ENCODE measurements around the gene SKAP2.

Gene SKAP2

DNA sequence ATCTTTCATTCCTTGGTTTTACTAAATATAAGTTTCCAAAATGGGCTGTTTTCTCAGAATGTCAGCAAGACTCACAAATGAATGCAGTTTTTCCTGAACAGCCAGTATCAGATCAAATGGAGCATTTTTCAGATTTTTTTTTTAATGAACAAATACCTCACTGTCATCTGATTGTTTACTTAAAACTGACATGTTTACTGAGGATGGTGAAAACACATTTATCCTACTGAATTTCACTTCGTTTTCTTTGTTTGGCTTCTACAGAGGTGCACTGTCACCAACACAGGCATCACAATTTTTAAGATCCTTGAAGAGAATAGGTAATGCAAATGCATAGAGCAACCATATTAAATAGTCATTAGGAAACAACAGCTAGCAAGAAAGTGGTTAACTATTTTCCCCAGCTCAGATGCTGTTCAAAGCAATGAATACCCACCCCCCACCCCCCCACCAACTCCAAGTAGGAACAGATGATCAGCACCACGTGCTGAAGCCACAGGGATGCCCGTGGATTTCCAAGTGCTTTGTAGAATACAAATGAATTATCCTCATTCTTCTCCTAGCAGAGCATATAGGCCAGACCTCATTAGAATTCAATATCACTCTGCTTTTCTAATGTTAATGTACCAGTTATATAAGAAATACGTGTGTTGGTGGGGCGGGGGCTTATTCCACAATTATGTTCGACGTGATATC lies 205.9 kb downstream of the SKAP2 start:
- TF ChIP-seq, protein P1, sequence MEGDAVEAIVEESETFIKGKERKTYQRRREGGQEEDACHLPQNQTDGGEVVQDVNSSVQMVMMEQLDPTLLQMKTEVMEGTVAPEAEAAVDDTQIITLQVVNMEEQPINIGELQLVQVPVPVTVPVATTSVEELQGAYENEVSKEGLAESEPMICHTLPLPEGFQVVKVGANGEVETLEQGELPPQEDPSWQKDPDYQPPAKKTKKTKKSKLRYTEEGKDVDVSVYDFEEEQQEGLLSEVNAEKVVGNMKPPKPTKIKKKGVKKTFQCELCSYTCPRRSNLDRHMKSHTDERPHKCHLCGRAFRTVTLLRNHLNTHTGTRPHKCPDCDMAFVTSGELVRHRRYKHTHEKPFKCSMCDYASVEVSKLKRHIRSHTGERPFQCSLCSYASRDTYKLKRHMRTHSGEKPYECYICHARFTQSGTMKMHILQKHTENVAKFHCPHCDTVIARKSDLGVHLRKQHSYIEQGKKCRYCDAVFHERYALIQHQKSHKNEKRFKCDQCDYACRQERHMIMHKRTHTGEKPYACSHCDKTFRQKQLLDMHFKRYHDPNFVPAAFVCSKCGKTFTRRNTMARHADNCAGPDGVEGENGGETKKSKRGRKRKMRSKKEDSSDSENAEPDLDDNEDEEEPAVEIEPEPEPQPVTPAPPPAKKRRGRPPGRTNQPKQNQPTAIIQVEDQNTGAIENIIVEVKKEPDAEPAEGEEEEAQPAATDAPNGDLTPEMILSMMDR (IDR thresholded peaks at IDR 0.05; ENCODE audit: extremely low read depth, missing control alignments): no peak
- no peak for DNase-seq (ENCODE audit: low spot score)

DNA sequence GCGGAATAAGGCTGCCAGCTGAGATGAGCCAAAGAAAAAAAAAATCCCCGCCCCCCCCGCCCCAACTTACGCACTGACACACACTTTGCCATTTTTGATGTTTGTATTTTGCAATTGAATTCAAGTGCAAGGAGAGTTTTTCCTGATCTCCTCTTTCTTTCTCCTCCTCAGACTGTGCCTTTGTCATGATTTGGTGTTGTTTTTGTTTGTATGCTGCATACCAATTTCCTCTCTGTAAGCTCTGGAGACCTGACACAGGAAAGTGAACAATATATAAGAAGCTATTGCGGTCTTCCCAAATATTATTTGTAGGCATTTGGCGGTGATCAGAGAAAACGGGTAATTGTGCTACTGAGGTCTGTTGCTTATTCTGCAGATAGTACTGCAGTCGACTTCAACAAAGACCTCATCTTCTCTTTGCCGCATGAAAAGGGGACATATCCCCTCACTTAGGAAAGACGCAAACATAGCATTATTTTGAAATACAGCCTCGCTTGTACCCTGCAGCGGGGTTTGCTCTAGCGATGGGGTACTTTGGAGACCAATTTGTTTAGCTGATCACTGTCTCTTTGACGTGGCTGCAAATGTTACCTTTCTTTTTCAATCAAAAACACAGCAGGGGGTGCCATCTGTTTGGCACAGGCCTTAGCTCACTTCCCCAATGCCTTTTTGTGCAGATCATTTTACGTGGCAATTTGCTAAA lies 206.6 kb downstream of the SKAP2 start:
- TF ChIP-seq, protein P1 (IDR thresholded peaks at IDR 0.05; ENCODE audit: extremely low read depth, missing control alignments): no peak

DNA sequence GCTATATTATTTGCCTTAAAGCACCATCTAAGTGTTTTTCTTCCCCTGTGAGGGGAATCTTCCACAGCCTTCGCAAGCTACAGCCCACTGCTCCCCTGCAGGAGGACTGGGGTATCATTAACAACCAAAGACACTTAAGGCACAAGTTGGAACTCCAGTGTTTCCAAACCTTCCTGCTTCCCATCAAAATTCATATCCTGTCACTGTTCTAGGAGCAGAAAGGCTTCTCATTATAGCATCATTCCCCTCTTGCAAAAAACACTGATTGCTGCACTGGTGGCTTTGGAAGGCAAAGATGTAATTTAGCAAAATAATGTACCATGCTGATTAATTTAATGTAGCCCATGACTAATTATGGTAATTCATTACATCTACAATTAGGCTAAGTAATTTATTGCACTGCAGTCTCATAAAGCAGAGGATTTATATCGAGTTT lies 207.2 kb downstream of the SKAP2 start:
- TF ChIP-seq, protein P1 (IDR thresholded peaks at IDR 0.05; ENCODE audit: extremely low read depth, missing control alignments): no peak
- DNase-seq (ENCODE audit: low spot score): no peak

More for the DNA sequence above, 206.6 kb downstream of the SKAP2 start:
- no peak for DNase-seq (ENCODE audit: low spot score)

DNA sequence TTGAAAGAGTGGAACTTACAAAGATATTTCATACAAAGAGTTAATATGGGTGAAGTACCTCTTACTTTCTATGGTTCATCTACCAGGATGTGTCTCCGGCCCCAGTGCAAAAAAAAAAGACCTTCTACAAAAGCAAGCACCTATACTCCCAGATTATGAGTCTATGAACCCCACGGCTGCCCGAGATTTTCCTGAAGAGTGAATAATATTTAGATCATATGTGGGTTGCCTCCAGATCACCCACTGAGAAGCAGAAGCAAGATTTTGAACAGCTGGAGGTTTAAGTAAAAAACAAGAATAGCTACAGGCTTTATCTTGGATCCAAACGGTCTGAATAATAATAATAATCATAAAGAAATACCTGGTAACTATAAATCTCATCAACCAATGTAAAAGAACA lies 207.7 kb downstream of the SKAP2 start:
- TF ChIP-seq, protein P1 (IDR thresholded peaks at IDR 0.05; ENCODE audit: extremely low read depth, missing control alignments): no peak
- DNase-seq (ENCODE audit: low spot score): no peak

DNA sequence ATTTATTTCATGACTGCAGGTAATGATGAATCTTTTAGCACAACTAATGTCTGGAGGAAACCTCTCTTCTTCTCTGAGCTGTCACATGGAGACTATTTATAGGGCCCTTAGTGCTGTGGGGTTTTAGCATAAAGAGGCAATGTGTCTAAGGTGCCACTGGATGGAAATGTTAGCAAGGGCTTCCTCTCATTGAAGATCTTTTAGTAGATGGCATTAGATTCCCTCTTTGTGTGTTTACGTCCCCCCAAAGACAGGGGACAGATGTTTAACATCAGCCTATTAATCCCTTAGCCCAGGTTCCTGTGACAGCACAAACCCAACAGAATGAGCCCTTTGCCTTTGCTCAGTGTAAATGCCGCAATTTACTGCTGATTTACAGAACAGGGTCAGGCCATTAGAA lies 208.6 kb downstream of the SKAP2 start:
- DNase-seq (ENCODE audit: low spot score): no peak
- TF ChIP-seq, protein P1 (IDR thresholded peaks at IDR 0.05; ENCODE audit: extremely low read depth, missing control alignments): no peak

DNA sequence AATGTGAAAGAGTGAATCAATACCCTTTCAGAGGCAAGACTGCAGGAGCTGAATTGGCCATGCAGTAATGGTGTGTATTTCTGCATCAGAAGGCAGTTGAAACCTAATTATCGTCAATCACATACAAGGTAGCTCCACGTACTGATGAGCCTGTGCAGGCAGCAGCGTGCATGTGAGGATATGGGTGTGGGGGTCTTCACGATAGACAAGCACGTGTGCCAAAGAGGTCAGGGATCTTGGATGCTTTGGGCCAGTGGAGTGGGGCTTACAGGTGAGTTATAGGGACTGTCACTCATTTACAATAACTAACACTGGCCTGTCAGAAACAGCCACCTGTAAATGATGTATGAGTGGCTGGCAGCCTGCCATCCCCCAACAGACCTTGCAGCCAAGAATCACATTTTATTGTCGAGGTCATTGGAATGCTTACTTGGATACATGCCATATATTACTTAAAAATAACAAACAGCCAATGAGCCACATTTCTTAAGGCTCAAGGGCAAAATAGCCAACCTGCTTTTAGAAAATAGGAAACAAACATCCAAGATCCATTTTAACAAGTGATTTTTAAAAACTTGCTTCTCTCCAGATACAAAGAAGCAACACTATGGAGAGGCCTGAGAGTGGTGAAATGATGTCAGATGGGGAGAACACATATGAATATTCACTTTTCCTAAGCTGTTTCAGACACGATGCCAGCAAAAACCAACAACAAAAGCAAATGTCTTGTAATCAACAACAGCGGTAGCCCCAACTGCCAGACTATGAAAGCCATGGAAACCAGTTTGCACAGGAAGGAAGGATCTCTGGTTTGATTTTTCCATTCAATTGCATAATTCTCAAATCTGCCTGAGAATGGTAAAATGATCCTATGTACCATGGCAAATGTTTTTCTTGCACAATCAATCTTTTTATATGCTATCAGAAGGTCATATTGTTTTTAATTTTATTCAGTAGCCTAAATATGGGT lies 210.7 kb downstream of the SKAP2 start:
- DNase-seq (ENCODE audit: low spot score): no peak
- TF ChIP-seq, protein P1 (IDR thresholded peaks at IDR 0.05; ENCODE audit: extremely low read depth, missing control alignments): no peak

All from GM20000 (cell line).